GM18526 (cell line): ENCODE results near the gene PCDHAC2.

ENCODE experiments used
- POLR2A ChIP-seq: IDR thresholded peaks from 3 replicates; pipeline ENCODE4 v1.6.1; 2011; ENCODE audit not compliant: insufficient read length; ENCODE audit errors: extremely low read depth

Gene PCDHAC2

DNA sequence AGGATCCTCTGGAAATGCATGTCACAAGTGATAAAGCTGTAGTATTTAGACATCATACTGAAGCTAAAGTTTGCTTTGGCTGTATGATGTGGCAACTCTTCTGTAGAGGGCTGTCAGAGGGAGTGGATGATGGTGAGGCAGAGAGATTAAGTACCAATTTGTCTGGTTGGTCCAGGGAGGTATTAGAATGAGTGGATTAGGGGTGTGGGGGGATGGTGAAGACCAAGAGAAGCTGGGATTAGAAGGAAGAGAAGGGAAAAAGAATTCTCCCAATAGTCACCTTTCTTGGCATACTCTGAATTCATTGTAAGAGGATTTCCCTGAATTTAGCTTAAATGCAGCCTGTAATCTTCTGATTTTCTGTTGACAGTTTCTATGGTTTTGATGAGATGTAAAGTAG is 3.6 kb downstream of the PCDHAC2 start:
- no peak for TF ChIP-seq POLR2A

DNA sequence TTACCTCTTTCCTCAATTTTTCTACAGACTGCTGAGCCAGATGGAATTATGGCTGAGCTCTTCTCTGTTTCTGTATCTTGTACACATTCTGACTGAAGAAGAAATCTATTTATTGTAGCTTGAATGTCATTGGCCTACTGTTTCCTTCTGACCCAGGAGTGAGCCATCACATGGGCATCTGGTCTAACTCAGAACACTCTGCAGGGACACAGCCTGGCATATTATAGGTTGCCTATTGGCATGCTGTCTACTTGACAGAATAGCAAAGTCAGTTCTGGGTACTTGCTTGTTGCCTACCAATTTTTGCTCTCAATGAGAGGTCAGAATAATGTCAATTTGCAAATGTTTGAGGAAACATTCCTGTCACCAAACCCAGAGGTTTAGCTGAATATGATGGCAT is 7.3 kb downstream of the PCDHAC2 start:
- no peak for TF ChIP-seq POLR2A

DNA sequence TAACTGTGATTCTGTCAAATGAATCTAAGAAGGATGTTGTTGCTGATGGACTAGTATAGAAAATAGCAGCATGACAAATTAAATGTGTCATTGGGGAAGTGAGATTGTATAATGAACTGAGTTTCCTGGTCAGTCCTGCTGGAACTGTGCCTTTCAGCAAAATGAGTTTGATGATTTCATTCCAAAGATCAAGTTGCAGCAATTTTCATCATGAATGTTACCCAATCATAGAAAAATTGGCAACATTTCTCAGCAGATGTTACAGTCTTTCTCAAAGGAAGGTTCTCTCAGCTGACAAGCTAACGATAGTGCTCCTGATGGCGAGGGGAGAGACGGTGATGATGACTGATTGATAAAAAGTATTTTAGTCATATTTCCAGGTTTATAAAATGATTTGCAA is 10.7 kb downstream of the PCDHAC2 start:
- TF ChIP-seq POLR2A: no peak

DNA sequence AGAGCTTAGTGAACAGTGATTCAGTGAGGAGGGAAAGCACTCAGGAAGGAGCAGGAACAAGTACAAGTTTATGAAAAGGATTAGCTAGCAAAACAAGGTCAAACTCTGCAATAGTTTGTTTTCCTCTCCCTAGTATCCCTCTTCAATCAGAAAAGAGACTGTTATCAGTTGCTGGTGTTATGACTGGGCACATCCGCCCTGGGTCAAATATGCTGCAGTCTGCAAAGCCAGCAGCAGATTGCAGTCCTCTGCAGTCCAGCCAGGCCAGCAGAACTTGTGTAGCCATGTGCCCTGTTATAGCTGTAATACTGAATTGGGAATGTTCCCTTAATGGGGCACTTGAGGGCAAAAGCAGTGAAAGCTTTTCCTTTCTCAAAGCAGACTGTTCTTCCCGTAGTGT is 12.0 kb downstream of the PCDHAC2 start:
- no peak for TF ChIP-seq POLR2A

DNA sequence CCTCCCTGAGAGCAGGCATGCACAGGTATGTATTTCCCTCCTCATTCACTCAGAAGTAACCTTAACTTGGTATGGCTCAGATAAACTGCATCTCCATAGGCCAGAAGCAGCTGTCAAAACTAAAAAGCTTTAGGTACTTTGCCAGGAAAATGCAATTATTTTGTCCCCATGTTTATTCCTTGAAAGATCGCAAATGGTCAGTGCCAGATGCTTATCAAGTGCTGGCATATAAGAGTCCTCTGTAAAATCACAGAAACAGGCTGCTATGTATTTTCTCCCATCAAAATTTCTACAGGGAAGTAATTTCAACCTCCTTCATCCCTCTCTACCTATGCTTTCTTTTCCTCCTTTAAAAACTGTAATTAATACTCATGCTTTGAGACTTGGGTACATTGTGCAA is 12.7 kb downstream of the PCDHAC2 start:
- no peak for TF ChIP-seq POLR2A

DNA sequence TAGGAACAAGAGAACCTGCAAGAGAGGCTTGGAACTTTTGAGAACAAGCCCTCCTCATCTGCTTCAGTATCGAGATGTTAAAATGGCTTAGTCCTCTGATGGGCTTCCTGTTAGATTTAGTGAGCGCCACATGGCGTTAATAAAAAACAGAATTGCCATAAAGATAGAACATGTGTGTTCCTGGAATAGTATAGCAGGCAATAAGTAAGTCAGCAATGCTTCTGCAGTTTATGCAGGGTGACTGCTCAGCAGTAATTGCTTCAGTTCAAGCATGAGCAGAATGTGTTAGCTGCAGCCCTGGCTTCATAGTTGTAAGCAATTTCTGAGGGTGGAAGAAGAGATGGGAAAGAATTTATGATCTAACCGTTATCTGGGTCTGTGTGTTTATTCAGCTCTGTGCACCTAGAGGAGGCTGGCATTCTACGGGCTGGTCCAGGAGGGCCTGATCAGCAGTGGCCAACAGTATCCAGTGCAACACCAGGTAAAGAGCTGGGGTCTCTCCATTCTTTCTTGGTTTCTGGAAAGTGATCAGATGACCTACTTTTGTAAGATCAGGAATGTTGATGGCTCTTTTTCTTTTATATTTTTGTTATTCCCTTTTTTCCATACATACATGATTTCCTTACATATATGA is 15.9 kb downstream of the PCDHAC2 start:
- TF ChIP-seq POLR2A: no peak

DNA sequence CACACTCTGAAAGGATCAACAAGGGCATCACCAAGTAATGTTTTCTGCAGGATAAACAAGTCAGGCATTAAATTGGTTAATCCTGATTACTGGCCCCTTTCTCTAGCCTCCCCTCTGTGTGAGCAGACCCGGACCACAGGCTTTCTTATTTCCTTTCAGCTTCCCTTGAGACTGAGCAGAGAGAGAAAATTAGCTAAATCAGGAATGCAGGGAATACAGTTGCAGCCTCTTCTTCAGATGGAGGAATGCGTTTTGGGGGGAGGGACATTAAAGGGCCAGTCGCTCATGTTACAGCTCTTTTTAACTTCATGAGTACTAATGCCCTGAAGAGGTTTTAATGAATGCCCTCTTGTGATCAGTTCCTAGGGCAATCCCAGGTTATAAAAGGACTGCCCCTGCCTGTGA is 19.8 kb downstream of the PCDHAC2 start:
- TF ChIP-seq POLR2A: no peak

DNA sequence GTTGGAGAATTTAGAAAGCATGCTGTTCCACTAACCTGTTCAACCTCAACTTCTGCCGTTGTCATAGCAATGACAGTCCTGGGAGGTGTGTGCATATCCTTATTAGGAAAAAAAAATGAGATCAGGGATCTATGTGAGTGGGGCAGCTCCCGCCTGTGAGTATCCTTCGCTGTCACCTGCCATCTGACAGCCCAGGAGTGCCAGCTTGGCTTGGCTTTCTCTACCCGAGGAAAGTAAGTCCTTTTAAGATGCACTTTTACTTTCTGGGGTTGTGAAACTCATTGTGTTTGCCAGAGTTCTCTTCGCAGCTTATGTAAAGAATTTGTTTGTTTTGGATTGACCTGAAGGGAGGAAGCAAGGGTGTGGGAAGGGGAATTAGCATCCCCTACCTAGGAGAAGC is 21.8 kb downstream of the PCDHAC2 start:
- TF ChIP-seq POLR2A: no peak

DNA sequence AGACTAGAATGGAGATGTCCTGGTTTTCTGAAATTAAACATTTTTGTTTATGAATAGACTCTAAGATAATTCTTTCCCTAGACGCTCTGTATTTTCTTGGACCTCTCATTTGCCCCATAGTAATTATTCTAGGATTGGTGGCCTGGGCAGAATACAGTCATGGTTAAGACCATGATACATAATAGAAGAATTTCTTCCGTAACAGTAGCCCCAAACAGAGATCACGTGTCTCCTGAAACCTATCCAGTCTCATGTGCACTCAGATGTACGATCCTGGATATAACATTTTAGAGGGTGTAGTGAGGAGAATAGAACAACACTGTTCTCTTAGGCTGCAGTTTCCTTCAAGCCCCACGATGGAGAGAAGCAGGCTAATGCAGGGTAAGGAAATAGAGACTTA is 22.3 kb downstream of the PCDHAC2 start:
- TF ChIP-seq POLR2A: no peak

DNA sequence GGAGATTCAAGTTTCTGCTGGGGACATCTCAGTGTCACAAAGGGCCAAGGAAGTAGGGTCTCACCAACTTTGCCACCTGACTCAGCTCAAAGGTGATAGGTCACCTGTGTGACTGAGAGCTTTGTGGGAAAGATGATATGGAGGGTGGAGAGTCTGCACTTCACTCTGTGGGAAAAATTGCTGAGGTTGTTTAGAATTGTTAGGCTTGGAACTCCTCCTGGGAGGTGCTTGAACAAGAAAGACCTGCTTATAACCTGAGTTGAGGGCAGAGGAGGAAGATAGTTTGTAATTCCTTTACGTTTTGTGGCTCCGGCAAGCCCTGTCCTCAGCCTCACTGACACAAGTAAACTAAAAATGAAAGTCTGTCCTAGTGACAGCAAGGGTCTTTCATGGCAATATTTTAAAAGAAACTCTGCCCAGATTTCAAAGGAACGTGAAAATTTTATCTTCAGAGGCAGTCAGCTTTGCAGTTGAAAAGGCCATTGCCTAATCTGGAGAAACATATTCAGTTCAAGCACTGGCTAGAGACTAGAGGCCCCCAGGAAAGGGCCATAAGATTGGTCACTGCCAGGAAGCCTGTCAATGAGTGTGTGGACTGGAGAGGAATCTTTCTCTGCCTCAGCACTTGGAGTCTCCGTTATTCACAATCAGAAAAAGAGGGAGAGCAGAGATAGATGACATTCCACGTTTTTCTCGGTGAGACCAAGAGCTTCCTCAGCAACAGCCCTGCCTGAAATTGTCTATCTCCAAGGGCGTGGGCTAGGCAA is 23.2 kb downstream of the PCDHAC2 start:
- TF ChIP-seq POLR2A: no peak

DNA sequence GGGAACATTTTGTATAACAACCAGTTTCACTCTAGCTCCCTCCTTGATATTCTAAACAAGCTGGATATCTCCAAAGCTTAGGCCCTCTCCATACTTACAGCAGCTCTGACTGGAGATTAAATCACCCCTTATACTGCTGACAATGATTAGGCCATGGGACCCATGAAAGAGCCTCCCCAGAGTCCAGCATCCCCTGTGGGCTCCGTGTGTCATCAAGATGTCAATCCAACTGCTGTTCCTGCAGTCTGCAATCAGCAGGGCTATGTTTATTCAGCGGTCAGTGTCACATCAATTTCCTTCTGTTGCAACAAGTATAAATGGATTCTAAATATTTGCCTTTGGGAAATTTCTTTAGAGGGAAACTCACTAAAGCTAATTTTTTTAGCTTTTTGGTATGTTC is 26.6 kb downstream of the PCDHAC2 start:
- TF ChIP-seq POLR2A: no peak

DNA sequence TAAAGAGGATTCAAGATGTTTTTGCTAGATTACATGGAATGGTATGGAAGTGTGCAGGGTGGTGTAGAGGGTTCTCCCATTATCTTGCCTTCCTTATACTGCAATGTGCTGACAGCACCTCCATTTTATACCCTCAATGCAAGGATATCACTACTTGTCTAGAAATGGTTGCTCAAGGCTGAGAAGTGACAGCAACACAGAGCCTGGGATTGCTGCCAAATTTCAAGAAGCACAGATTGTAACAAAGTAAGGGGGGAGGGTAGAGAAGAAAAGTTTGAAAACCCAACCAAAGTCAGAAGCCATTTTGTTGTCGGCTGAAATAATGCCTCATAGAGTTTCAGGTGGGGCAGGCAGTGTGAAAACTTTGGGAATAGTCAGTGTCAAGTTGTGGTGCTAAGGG is 29.8 kb downstream of the PCDHAC2 start:
- TF ChIP-seq POLR2A: no peak

DNA sequence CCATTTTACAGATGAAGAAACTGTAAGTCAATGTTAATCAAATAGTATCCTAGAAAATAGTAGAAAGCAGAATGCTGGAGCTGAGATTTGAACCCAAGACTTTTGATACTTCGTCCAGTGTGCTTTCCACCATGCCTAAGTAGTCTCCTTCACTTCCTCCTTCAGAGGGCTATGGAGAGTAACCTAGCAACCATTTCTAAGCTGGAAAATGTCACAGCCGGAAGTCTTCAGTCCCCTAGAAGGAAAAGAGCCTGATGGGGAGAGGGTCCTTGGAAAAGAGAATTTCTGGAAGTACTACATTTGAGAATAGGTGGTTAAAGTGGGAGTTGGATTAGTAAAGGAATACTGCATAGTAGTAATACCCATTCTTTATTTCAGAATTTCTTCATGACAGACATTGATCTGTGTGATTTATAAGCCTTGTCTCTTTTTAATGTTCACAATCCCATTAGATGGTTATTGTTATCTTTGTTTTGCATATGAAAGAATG is 32.7 kb downstream of the PCDHAC2 start:
- no peak for TF ChIP-seq POLR2A

DNA sequence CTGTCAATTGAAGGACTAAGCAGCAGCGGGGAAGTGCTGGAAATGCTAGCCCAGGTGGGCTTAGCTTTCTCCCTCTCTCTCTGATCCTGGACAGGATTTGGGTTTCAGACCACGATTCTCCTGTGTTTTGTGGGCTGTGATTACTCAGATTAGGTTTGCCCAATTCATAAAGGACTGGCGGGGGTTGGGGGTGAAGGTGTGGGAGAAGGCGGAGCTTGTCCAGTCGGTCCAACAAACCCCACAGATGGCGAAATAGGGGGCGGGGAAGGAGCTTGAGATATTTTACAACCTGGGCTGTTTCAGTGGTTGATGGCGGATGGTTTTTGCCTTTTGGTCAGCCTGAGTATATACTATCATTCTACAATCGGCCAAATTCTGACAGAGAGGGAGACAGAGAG is 35.2 kb downstream of the PCDHAC2 start:
- TF ChIP-seq POLR2A: no peak

DNA sequence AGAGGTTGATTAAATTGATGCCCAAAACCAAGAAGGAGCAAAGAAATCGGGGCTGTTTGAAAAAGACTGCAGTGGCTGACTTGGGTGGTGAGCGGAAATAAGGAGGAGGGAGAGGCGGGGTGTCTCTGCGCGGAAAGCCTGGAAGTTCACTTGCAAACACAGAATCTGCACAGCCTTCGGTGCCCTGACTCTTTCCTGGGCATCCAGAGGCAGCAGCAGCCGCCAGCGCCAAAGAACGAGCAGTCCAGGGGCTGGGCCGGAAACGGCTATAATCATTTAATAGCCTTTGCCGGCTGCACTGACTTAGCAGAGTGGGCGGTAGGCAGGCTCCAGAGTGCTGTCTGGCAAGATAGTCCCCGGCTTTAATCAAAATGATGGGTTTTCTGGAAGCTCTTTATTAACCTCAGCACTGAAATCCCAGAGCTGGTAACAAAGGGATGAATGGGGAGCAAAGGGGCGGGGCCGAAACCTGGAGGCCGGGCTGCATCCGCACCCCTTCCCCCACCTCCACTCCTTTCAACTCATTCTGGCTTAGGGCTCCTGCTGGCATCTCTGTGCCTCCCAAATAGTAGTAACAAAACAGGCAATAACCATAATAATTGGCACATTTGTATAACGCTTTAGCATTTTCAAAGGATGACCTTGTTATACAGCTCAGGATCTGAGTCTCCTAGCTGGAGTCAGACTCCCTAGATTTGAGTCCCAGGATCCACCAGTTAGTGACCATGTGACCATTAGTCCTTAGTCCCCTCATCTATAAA is 35.7 kb downstream of the PCDHAC2 start:
- TF ChIP-seq POLR2A: no peak

DNA sequence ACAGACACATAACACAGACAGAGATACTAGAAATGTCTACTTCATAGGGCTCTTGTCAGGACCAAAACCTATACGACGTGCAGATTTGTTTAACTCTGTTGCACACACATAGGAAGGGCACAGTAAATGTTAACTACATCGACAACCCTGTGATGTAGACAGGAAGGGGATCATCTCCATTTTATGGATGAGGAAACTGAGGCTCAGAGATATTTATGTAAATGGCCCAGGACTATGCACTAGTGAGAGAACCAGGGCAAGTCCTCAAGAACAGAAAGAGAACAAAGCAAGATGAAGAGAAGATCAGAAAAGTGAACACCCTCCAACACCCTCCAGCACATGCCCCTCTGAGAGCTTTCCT is 36.3 kb downstream of the PCDHAC2 start:
- TF ChIP-seq POLR2A: no peak
